Heart left ventricle (tissue), 13 donors: Measurements from ENCODE around the gene APC2.

Experiments used
- CTCF ChIP-seq, 12 donors: fragments of 200-600 bp; sonication (generic) in 4 of 12; IDR thresholded peaks; one replicate each; pipeline versions ENCODE4 v1.5.0 to v1.8.0; 2018 to 2022; ENCODE audit warnings: antibody characterized with exemption in 12 of 12, mild to moderate bottlenecking in 5 of 12
- POLR2A ChIP-seq, 2 donors: fragments of 450-650 bp; IDR thresholded peaks; one replicate each; pipeline ENCODE4 v1.6.1; 2017; ENCODE audit warnings: antibody characterized with exemption in 2 of 2, mild to moderate bottlenecking in 2 of 2, moderate library complexity in 2 of 2
- donor health status: ischemic (EF 13 %, LVEDD 7.1; RV severe dilation, severe dysfunction).
- donor health status: DM: no; HTN: yes; CAD: no.
- donor health status: DM: no; HTN: no; CAD: no.
- donor health status: ischemic (EF 25% LVEDD 6.9; RV normal size, moderate dysfunction).
- donor health status: ischemic (EF 25% LVEDD 5.7; RV mildly dilated, moderate dysfunction).
- donor health status: ischemic (EF 35%, LVEDD 5.7; RV mildly dilated, moderate dysfunction).
- donor health status: nonischemic (EF 11% LVEDD 7.7; RV severe dilation, severe dysfunction).
- donor health status: DM: yes; HTN: yes; CAD: no.
- donor health status: PGD.
- donor health status: ischemic (EF 29% LVEDD 5.4; RV normal size, mild dysfunction).
- donor health status: nonischemic (EF 23%, LVEDD 6.1; RV moderate dilation, normal function).

- TF ChIP-seq CTCF (IDR thresholded peaks at IDR 0.05) (no peak), POLR2A (IDR thresholded peaks at IDR 0.05) (no peak)
These were observed 37.8 kb downstream of the APC2 start for GRCh38 chr19:1487576-1488281.
